ENCODE data around the gene SLC7A4.
"Not testable (repeated sequence)": the region's sequence is repeated elsewhere in the genome, so short reads cannot be mapped to it uniquely, and the experiment has no call there.

Gene SLC7A4

GRCh38 chr22:21014726-21015465, 17.5 kb downstream of the SLC7A4 start, which contains the start of gene P2RX6:
Gene P2RX6, plus strand, starts transcription at chr22:21015165. Its CDS starts 10 bp downstream, at chr22:21015175.
- DNase-seq = peak in 2 of 3 experiments; percentile 76 to 81

DNA sequence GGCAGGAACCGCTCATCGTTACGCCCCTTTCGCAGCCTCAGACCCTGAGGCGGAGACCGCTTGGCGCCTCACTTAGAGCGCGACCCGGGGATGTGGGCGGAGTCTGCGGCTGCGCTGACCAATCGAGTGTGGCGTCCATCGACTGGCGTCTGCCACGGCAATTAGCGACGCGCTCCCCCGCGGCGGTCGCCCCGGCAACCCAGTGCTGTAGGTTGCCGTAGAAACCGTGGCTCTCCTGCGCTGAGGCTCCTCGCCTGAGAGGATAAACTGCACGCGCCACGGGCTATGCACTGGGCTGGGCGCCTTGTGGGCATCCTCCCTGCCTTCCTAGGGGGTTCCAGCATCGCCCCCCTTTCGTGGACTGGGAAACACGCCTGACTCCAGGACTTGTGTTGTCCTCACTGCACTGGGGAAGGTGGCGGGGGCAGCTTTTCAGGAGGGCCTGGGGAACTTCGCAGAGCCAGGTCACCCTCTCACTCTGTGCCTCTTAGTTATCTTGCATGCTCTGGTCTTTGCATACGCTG, 18.1 kb downstream of the SLC7A4 start:
- peak; percentile 93 to 96 (median 95) for DNase-seq

DNA sequence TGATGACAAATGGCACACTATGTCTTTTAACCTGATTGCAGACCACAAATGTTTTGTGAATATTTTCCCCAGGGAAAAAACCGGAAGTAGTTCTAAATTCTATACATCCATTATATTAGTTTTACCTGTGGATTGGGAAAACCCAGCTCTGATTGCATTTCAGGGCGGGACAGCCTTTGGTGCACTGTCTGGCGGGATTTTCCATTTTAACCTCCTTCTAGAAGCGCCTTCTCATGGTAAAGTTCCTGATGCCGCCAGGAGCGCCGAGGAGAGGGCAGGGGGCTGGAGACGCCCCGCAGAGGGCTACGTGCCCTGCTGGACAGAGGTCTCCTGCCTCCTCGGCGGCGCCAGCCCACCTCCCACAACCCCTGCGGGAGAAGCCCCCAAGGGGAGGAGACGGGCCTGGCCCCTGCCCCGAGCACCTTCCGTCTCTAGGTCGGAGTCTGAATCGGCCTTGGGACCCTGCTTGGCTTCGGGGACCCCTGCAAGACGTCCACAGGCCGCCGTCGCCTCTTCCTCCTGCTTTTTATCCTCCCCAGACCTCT, 18.6 kb downstream of the SLC7A4 start:
- peak in 1 of 3 experiments; percentile 49 for DNase-seq

DNA sequence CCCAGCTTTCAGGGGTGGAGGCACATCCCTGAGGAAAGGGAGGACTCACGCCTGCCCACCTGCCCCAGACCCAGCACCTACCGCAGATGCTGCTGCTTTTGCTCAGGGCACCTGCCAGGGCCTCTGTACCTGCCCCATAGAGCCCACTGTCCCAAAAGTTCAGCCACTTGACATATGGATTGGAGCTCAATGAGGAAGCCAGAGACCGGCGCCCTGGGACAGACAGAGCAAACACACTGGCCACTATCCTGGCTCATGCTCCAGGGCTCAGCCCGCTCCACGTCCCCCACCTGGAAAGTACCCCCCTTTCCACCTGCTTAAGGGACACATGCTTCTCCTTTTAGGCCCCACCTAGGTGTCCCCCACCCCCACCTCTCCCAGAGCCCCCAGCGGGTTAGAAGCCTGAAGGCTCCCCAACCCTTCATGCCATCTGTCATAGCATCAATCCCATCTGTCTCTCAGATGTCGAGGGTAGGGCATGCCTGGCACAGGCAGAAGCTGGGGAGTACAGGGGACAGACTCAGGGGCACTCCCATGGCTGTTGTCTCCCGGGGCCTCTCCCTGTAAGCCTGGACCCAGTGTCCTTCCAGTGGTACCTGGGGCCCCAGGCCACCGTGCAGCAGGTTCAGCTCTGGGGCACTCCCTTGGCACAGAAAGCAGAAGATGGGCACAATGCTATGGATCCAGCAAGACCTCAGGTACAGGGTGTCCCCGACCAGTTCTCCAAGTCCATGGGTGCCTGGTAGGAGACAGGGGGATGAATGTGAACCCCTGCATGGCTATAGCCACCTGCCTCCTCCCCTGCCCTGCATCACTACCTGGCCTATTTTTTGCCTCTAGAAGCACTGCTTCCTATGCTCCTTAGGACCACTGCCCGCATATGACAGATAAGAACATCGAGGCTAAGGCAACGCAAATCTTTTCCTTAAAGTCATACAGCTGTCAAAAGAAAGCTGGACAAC, 19.6 kb downstream of the SLC7A4 start:
- no peak for DNase-seq

- DNase-seq = no peak
Measured at GRCh38 chr22:21010426-21011113, 21.8 kb downstream of the SLC7A4 start.

DNA sequence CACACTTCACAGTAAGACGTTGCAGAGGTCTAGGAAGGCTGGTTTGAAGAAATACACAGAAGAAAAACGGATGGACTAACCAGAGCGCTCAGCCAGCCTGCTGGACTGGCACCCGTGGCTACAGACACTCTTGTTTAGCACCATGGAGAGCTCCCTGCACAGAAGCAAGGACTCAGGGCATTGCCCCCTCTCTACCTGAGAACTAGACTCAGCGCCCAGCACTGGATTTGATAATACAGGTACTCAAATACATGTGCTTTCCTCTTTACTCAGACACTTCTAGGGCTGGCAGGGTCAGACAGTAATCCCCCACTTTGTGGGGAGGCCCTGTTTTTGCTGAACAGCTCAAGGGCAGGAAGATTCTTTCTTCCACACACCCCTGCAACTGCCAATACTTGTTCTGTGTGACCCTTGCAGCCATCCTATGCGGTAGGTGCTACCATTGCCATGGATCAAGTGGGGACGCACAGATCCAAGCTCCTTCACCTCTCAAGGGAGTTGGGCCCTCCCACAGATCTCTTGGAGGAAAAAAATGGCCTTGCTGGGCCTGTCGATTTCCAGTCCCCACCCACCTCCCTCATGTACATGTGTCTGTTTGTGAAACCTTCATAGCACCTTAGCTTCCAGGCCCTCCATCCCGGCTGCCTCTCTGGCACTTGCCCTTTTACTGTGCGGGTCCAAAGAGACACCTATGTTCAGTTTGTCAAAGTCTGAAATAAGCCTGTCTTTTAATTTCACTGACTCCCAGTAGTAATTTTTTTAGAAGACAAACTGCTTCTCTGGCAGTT, 22.5 kb downstream of the SLC7A4 start:
- no peak for DNase-seq

- DNase-seq = not testable (repeated sequence)
Measured at GRCh38 chr22:21009208-21009607, 23.2 kb downstream of the SLC7A4 start.

DNA sequence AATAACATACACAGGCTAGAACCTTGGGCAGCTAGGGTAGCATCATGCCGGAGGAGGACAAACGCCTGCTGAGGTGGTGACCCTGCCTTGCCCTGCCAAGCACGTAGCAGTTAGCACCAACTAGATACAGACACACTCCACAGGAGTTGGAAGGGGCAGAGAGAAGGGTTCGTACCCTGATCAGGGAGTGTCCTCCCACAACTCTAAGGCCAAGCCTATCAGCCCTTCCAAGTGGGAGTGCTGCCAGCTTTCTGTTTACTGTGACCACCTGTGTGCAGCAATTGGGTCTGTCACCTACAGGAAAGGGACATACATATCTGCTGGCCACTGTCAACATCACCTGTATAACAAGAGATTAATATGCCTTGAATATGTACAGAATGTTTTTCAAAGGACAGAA, 28.6 kb downstream of the SLC7A4 start:
- peak in 1 of 3 experiments; percentile 5 for DNase-seq

DNA sequence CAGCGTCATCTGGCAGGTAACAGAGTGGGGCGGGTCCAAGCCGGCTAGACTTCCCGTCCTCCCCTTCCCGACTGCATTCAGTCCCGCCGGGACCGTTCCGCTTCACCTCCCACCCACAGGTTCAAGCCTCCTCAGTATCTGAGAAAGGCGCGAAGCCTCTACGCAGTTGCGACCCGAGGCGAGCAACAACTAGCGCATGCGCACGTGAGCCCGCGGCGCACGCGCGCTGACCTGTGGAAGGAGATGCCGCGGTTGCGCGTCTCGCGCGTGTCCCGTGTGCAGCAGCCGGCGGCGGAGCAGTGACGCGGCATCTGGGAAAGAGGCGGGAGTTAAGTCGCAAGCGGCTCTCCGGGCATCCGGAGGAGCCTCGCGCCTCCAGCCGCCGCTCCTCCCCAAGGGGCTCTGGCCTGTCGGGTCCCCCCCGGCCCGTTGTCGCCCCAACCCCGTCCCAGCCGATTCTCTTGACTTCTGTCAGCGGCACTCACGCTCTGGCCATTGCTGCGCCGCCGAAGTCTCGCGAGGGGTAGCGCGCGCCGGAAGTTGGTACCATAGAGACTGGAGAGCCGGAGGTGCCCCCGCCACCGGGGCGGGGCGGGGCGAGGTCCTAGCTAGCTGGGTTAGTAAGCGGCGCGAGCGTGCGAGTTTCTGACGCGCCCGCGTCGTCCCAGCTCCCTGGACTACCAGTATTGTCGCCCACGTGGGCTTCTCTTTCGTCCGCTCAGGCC, 30.6 kb downstream of the SLC7A4 start, which contains the start of gene THAP7:
TSS of gene THAP7 (minus strand) at position 518 of the 725 bp plus-strand sequence. CDS start at position 311, 207 bp downstream.
- peak; percentile 90 to 96 (median 92) for DNase-seq

- peak in 1 of 3 experiments; percentile 52 for DNase-seq
Measured at GRCh38 chr22:21000987-21001600, 31.3 kb downstream of the SLC7A4 start.

DNA sequence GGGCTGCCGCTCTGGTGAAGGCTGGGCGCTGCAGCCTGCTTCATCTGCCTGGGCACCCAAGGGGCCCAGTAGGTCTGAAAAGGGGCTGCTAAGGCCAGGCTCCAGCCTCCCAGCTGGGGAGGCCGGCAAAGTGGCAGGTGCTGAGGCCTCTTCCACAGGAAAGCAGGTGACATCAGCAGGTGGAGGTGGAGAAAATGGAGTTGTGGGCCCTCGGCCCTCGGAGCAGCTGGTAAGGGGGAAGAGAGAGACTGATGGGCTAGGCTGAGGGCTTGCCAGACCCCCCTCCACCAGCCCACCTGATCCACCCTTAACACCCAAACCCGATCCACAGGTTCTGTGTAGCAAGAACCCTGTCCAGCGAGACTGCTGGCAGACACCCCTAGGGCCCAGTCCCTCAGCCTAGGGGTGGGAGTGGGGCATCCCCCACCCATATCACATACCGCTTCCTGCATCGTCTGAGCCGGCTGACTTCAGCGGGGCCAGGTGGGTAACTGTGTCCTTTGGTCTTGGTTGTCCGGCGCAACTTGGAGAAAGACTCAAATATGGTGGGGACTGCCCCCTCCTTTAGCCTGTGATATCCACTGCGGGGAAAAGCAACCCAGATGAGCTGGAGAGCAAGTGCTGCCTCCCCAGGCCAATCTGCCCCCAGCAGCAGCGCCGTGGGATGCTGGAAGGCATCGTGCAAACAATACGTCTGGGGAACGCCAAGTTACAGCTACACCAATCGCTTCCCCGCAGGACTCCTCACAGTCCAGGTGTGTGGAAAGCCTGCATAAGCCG, 32.0 kb downstream of the SLC7A4 start:
- peak in 2 of 3 experiments; percentile 32 to 52 for DNase-seq

GRCh38 chr22:20999350-21000206, 32.8 kb downstream of the SLC7A4 start:
- DNase-seq = no peak

DNA sequence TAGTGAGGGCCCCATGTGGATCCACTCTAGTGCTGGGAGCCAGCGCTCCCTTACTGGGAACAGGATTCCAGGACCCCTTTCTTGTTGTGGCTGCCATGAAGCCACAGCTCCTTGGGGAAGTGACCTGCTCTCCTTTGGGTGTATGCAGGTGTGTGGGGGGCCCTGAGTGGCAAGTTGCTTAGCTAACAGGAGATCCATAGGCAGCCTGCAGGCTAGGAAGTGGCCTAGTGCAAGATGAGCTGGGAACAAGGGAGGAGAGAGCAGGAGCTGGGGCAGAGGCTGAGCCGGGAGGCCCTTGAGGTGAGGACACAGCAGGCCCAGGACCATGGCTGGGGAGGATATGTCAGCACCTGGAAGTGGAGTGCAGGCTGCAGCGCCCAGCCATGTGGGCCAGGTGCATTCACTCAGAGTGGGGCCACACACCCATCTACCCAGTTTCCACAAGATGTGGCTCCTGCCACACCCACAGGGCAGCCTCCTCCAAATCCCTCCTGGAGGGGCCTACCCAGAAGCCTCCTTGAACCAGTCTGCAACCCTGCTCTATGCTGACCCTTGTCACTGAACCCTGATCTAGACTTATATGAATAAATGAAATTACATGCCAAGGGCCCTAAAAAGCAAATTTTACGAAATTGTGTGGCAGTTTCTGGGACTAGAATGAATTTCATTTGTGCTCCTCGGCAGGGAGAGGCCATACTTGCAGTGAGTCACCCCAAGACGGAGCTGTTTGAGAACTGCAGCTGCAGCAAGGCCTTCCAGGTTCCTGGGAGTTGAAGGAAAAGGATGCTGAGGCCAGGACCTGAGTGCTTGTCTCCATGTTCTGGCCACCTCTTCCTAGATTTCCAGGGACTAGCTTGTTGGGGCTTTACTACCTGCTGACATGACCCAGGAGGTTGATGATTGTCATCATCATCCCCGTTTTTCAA, 33.7 kb downstream of the SLC7A4 start:
- peak in 1 of 3 experiments; percentile 6 for DNase-seq

DNA sequence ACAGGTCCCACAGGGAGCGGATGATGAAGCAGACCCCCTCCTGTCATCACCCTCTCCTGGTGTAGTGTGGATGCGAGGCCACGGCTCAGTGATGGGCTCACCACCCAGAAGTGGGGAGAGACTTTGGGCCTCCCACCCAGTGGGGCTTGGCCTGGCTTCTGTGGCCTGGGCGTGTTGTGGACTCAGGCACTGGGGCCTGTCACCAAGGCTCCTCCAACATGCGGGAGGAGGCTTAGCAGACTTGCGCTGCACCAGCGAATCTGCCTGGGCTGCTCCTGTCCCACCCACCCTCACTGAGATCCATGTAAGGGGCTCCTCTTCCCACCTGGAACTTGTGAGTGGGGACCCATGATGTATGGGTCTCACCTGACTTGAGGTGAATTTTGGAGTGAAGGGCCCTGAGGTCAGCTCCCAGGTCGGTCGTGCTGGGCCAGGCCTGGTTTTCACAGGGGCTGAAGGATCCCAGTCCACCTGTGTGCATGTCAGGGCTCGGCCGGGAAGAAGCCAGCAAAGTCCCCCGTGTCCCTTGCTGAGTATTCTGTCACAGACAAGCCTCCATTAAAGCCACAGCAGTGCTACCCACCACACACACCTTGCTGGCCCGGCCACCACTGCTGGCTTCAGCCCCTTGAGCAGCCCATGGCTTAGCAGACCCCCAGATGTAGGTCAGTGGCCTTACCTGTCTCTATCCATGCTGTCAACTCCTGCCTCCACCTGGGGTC, 34.7 kb downstream of the SLC7A4 start:
- no peak for DNase-seq

- DNase-seq = no peak
Measured at GRCh38 chr22:20996598-20997535, 35.5 kb downstream of the SLC7A4 start.

Data from NCI-H1417 (cell line).